Measurements from ENCODE around the gene RHBG.

GRCh38 chr1:156406251-156406650 is 37.2 kb downstream of the RHBG start:
- TF ChIP-seq POLR2A (IDR thresholded peaks at IDR 0.05; ENCODE audit: low read length): no peak
- no peak for TF ChIP-seq GATA1 (IDR thresholded peaks at IDR 0.05; ENCODE audit: low read depth, low read length)

Data from erythroblast (primary cell).